KOPT-K1 (cell line): ENCODE measurements around the gene ALDH5A1.

Source experiments
- H3K27ac ChIP-seq: fragments of 200-600 bp; sonication (generic); 2 replicates; pipeline ENCODE4 v1.5.1; 2016; ENCODE audit warnings: antibody characterized with exemption, mild to moderate bottlenecking, low read depth, low read length; ENCODE audit not compliant: poor library complexity, severe bottlenecking
- H3K36me3 ChIP-seq: fragments of 200-600 bp; sonication (generic); 2 replicates; pipeline ENCODE4 v1.5.1; 2017; ENCODE audit warnings: antibody characterized with exemption, mild to moderate bottlenecking, low read length, moderate library complexity; ENCODE audit not compliant: insufficient read depth
- H3K9me3 ChIP-seq: fragments of 200-600 bp; sonication (generic); 2 replicates; pipeline ENCODE4 v1.5.1; 2017; ENCODE audit warnings: antibody characterized with exemption, low read length, mild to moderate bottlenecking; ENCODE audit not compliant: insufficient read depth, poor library complexity, severe bottlenecking

ALDH5A1 gene

DNA sequence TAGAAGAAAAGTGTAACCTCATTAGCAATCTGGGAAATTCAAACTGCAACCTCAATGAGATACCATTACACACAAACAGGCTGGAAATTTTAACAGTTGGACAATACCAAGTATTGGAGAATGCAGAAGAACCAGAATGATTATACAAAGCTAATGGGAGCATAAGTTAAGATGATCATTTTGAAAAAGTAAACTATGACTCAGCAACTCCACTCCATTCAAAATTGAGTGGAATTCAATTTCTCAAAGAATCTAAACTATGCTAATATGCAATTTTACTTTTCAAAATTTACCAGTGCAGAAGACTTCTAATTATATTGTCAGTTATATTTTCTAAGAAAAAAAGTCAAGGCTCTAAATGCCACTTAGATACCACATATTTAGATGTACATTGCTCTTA, 22.6 kb upstream of the ALDH5A1 start:
- H3K9me3 ChIP-seq, result no peaks in the 10 kb centered on the region
- H3K27ac ChIP-seq, result no peak overlapping the region
- no peaks in the 10 kb centered on the region for H3K36me3 ChIP-seq

DNA sequence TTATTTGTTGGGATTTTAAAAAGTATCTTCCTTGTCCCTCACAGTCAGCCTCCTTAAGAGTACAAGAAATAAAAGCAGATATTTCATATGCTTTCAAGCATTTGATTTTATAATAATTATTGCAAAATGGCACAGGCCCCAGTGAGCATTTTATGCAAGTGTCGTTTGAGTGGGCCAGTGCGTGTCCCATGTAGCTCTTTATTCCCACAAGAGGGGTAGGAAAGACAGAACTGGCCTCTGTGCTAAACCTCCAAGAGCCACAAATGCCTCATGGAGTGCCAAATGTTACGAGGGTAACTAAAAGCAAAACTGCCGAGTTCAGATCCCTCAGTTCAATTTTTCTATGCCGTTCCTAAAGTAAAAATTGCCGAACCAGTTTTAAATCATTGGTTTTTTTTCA, 18.1 kb upstream of the ALDH5A1 start:
- Histone ChIP-seq H3K9me3 (no peaks in the 10 kb centered on the region), H3K27ac (no peak overlapping the region), H3K36me3 (no peaks in the 10 kb centered on the region)

DNA sequence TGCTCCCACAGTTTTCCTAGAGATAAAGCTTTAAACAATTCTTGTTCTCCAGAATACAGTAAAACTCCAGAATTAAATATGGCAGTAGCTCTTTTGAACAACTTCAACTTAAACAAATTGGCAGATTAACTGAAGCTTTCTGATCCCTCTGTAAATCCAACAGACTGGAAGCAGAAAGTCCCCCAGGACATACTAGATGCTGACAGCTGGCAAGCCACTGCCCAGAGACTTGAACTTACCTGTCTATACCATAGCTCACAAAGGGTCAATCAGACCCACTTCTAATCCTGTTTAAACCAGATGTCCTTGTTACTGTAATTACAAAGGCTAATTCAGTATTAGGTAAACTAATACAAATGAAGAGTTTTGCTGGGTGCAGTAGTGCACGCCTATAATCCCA, 17.7 kb upstream of the ALDH5A1 start:
- Histone ChIP-seq H3K36me3 (no peaks in the 10 kb centered on the region), H3K27ac (no peak overlapping the region), H3K9me3 (no peaks in the 10 kb centered on the region)

DNA sequence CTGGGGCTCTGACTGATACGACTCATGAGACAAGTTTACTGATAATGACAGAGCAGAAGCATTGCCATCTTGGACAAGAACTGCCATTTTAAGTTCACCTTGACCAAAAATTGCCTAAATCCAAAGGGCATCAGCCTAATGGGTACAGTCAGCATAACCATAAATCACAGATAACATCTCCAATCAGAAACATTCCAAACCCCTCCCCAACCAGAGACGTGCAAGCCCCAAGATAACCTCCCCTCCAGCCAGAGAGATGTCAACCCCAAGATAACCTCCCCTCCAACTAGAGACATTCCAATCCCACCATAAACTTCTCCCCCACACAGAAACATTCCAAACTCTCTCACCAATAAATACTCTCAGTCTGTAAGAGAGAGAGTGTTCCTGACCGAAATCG, 15.9 kb upstream of the ALDH5A1 start:
- Histone ChIP-seq H3K36me3 (no peaks in the 10 kb centered on the region), H3K9me3 (no peaks in the 10 kb centered on the region), H3K27ac (no peak overlapping the region)

DNA sequence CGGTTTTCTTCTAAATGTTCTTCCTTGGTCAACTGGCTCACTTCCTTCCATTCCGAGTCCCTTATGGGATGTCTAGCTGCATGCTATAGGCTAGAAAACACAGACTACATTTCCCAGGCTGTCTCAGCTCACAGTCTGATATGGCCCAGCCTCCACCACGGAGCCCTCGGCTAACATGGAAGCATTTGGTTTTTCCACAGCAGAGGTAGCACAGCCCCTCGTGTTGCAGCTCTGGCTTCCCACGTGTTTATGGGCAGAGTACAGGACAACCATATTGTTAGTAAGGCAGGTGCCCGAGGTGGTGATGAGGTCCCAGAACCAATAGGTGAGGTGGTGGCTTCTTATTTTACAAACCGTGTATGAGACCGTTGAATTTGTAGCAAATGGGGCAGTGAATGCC, 14.1 kb upstream of the ALDH5A1 start:
- Histone ChIP-seq H3K36me3 (no peaks in the 10 kb centered on the region), H3K9me3 (no peaks in the 10 kb centered on the region), H3K27ac (no peak overlapping the region)

DNA sequence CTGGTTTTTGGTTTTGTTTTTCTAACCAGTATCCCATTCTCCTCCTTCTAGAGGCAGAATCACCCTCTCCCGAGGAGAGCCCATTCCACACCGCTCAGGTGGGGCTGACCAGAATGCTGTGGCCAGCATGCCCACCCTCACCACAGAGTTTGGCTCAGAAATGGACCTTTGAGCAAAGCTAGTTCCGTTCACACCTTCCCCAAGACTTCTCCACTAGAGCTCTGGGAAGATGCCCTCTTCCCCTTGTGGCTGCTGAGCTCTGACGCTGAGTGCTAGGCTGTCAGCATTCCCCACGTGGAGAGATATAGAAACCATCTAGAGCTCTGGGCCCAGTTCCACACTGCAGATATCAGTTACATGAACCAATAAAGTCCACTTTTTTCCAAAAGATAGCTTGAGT, 13.3 kb upstream of the ALDH5A1 start:
- H3K9me3 ChIP-seq, result no peaks in the 10 kb centered on the region
- H3K27ac ChIP-seq, result no peak overlapping the region
- H3K36me3 ChIP-seq, result no peaks in the 10 kb centered on the region

DNA sequence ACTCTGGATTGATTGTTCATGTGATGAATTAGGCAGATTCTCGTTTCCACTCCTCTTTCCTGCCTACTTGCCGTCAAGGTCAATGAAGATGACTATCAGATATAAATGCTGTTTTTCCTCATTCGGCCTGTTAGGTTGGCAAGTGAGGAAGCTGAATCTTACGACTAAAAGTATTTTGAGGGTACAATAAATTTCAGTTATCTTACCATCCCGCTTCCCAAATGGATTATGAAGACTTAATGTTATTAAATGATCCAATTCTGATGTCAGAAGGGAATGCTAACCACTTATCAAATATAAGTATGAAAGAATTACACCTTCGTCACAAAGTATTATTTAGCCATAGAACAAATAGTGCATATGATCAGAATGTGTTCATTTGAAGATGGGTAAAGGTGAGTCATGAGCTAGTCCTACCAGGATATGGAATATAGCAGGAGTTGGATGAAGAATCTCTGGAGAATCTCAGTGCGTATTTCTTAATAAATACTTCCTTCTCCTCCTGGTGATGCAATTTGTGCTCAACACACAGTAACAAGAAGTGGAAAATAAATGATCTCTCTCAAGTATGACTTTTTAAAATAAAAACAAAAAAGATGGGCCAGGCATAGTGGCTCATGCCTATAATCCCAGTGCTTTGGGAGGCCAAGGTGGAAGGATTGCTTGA, 10.0 kb upstream of the ALDH5A1 start:
- no peaks in the 10 kb centered on the region for H3K9me3 ChIP-seq
- H3K27ac ChIP-seq, result no peak overlapping the region
- no peaks in the 10 kb centered on the region for H3K36me3 ChIP-seq

DNA sequence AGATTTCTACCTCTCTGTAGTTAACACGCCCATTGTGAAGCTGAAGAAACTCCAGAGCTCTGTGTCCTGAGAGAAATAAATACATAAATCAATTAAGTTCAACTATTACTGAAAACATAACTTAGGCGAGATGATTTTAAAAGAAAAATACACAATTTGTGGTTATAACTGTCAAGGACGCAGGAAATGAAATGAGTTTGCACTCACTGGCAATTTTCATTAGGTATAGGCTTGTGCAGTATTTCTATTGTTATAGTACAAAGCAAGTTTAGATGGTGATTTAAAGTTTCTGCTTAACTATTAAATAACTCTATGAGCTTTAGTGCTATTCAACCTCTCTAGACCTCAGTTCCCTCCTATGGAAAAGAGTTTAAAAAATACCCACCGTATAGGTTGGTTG, 8.7 kb upstream of the ALDH5A1 start:
- no peaks in the 10 kb centered on the region for H3K9me3 ChIP-seq
- H3K27ac ChIP-seq, result no peak overlapping the region
- no peaks in the 10 kb centered on the region for H3K36me3 ChIP-seq

DNA sequence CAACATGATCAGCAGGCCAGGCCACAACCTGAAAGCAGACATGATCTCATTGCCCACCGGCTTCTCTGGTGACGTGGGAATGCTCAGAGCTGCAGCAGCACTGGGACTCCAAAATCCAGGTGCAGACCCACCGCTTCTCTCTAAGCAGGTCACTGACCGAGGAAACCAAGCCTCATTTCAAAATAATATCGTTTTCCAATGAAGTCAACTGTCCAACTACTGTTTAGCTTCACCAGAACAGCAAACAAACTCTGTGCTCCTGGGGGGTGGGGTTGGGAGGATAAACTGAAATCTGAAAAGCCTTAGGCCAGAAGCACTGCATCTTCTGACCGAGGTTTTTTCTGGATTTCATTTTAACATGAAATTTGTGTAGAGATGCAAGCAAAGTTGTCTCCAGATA, 5.3 kb upstream of the ALDH5A1 start, which contains the start of gene GPLD1:
GPLD1 (minus strand) TSS at position 109 of the 400 bp plus-strand sequence; CDS start at position 42, 67 bp downstream.
- Histone ChIP-seq H3K27ac (no peak within 1 kb of the TSS), H3K9me3 (no peaks in the 10 kb centered on the region), H3K36me3 (no peaks in the 10 kb centered on the region)

DNA sequence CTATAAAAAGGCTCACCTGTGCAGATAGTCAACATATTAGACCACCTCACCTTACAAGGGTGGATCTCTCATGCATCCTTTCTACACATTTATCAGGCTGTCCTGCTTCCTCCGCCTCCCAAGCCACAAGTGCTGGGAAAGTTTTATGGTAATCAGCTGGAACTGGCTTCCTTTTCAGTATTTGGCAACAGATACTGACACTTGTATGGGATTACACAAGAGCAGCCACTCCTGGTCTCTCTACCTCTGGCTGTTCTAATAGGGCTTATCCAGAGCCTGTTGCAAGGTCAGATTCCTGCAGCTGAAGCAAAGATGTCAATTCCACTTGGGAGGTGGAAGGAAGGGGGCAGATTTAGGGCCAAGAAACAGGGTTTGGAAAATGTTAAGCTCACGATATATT, 4.9 kb upstream of the ALDH5A1 start:
- Histone ChIP-seq H3K9me3 (no peaks in the 10 kb centered on the region), H3K27ac (no peak overlapping the region), H3K36me3 (no peaks in the 10 kb centered on the region)

DNA sequence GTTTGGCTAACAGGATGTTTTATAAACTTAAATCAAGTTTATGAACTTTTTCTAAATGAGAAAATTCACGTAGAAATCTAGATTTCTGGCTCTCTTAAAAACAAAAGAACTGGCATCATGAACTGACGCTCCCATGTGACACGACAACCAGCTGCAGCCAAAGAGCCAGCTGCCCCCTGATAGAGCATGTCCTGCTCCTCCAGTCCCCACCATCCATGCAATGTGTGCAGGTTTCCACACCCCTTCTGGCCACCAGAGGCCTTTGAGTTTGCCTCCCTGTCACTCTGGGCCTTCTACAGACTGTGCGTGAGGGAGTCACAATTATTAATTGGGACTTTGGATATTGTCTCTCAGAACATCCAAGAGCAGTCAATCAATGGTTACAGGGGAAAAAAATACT, 3.8 kb upstream of the ALDH5A1 start:
- Histone ChIP-seq H3K9me3 (no peaks in the 10 kb centered on the region), H3K27ac (no peak overlapping the region), H3K36me3 (no peaks in the 10 kb centered on the region)

DNA sequence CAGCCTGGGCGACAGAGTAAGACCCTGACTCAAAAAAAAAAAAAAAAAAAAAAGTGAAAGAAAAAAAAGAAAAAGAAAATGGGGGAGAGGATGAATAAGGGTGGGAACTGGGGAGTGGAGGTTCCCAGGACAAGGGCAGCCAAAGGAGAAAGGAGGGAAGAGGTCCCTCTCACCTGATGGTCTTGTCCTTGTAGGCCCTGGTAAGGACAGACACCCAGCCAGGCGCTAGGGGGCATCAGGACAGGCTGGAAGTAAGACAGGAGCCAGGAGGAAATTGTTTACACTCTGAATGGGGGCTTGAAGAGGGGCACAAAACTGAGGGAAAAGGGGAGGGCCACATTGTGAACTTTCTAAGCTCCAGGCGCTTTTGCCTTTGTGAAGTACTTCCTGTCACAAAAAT, 2.3 kb upstream of the ALDH5A1 start:
- H3K36me3 ChIP-seq, result peaks cover 9% of the 10 kb centered on the region; the same call in 1 of the 2 replicates
- H3K27ac ChIP-seq, result no peak overlapping the region

DNA sequence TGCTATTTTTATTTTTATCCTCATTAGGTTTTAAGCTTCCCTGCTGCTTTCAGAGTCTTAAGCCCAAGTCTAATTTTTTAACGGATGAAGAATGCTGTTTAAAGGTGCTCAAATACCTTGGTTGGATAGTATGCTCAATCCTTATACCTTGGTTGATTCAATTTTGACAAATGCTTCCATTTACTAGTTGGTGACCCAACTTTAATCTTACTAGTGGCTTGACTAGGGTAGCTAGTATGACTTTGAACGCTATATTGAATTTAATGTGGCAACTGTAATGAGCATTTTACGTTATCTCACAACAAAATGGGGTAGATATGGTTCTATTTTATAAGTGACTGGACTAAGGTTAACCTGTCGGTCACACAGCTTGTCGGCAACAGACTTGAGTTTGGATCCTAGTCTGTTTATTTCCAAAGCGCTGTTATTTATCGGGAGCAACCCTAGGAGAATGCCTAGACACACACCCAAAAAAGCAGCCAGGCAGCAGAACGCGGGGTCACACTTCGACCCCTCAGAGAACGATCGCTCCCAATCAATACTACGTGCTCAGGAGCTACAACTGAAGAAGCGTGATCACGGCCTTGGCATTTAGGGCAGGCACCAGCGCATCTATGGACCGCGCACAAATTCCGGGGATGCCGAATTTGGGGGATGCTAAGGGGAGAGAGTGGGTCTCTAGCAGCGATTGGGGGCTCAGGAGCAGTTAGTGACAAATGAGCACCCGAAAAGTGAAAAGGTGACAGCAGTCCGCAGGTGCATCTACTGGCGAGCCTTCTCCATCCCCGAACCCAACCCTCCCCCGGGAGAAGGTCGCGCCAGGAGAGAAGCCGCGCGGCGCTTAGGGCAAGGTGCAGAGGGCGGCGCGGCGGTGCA, 586 bp upstream of the ALDH5A1 start:
- H3K27ac ChIP-seq, result peak overlapping the region; percentile 73
- H3K36me3 ChIP-seq, result peaks cover 12% of the 10 kb centered on the region; the same call in 1 of the 2 replicates
- H3K9me3 ChIP-seq, result peaks cover 7% of the 10 kb centered on the region

More for the DNA sequence above, 2.3 kb upstream of the ALDH5A1 start:
- peaks cover 7% of the 10 kb centered on the region for H3K9me3 ChIP-seq

DNA sequence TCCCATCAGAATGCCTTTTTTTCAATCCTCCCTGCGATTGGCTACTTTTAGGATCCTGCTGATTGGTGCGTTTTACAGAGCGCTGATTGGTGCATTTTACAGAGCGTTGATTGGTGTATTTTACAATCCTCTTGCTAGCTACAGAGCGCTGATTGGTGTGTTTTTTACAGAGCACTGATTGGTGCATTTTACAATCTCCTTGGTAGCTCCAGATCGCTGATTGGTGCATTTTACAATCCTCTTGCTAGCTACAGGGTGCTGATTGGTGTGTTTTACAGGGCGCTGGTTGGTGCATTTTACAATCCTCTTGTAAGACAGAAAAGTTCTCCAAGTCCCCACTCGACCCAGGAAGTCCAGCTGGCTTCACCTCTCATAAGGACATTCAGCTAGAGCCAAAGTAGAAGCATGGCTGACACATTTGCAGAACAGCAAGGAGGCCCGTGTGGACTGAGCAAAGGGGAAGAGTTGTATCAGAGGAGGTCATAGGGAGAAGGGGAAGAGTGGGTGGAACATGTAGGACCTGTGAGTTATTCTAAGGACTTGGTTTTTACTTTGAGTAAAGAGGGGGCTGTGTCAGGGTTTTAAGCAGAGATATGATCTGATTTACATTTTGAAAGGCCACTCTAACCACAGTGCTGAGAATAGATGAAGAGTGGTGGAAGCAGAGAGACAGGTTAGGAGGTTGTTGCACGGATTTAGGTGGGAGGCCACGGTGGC, 2.6 kb downstream of the ALDH5A1 start:
- H3K9me3 ChIP-seq, result peaks cover 7% of the 10 kb centered on the region
- peaks cover 12% of the 10 kb centered on the region; the same call in 1 of the 2 replicates for H3K36me3 ChIP-seq
- H3K27ac ChIP-seq, result no peak overlapping the region

DNA sequence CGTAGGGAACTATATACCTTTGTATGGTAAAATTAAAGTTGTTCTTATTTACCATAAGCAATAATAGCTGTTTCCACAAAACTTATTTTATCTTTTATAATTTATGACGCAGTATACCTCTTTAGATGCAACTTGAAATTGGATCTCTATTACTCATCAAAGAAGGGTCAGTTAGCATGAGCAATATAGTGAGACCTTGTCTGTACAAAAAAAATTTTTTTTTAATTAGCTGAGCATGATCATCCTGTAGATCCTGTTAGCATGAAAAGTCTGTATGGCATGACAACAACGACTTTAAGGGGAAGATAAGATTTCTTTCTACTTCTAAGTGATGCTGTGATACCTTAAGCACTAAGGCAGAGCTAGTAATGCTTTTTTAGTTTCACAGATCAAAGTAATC, 5.9 kb downstream of the ALDH5A1 start:
- Histone ChIP-seq H3K36me3 (peaks cover 35% of the 10 kb centered on the region), H3K27ac (no peak overlapping the region), H3K9me3 (peaks cover 7% of the 10 kb centered on the region)
